Naive B cell (primary cell): Measurements from ENCODE around the gene RALGAPB. TPM values are rescaled to one million over a fixed set of nuclear protein-coding genes. Genes with fewer than 3 reads are reported as not detected.
A peak's percentile ranks its signal among the peaks of the same experiment; 100 is the strongest.
"Not testable (repeated sequence)": the region's sequence is repeated elsewhere in the genome, so short reads cannot be mapped to it uniquely, and the experiment has no call there.

Experiments used
- ATAC-seq, 2 donors: fragments of 150-1000 bp; cut with Tn5 transposase; 2 replicates each; pipeline ENCODE4 v1.10.0; 2021; ENCODE audit warnings: low read depth in 2 of 2, mild to moderate bottlenecking in 2 of 2, moderate library complexity in 2 of 2
- DNase-seq: peaks from one replicate; pipeline ENCODE4 v3.0.0; 2022
- H3K27ac Mint-ChIP-seq, 6 donors: one replicate each; pipeline ENCODE4 v1.8.0; 2020 to 2022; ENCODE audit warnings: mild to moderate bottlenecking in 6 of 6, mixed read lengths in 6 of 6, moderate library complexity in 5 of 6, inconsistent platforms in 2 of 6
- H3K27me3 Mint-ChIP-seq, 3 donors: one replicate each; pipeline ENCODE4 v1.8.0; 2021 to 2022; ENCODE audit warnings: mixed read lengths in 3 of 3, mild to moderate bottlenecking in 1 of 3
- H3K36me3 Mint-ChIP-seq, 2 donors: one replicate each; pipeline ENCODE4 v1.8.0; 2020 to 2022; ENCODE audit warnings: mixed read lengths in 2 of 2, inconsistent platforms in 1 of 2, mild to moderate bottlenecking in 1 of 2
- H3K4me1 Mint-ChIP-seq, 3 donors: one replicate each; pipeline ENCODE4 v1.8.0; 2020 to 2022; ENCODE audit warnings: mixed read lengths in 3 of 3, inconsistent platforms in 1 of 3, mild to moderate bottlenecking in 1 of 3, moderate library complexity in 1 of 3
- H3K4me3 Mint-ChIP-seq, 8 donors: one replicate each; pipeline ENCODE4 v1.8.0; 2020 to 2022; ENCODE audit warnings: mild to moderate bottlenecking in 8 of 8, mixed read lengths in 8 of 8, moderate library complexity in 8 of 8, inconsistent platforms in 2 of 8
- H3K9me3 Mint-ChIP-seq, 7 donors: one replicate each; pipeline ENCODE4 v1.8.0; 2020 to 2022; ENCODE audit warnings: mixed read lengths in 7 of 7, mild to moderate bottlenecking in 5 of 7, inconsistent platforms in 2 of 7, moderate library complexity in 1 of 7
- polyA plus RNA-seq, 6 donors: library from polyadenylated mRNA; unstranded; fragments of 300-500 nt; fragmentation: Illumina TruSeq; gene quantifications; one replicate each; pipeline ENCODE4 v1.2.3, GENCODE V29; 2021; ENCODE audit warnings: low read depth in 6 of 6

RALGAPB gene
- polyA plus RNA-seq, 6 donors from 2014 or later, result 6.3 to 17.4 (median 11.8) TPM

- H3K36me3 Mint-ChIP-seq, result peaks cover 0 to 8% of the 10 kb centered on the region in 2 donors
- H3K9me3 Mint-ChIP-seq, result no peaks in the 10 kb centered on the region
- H3K4me1 Mint-ChIP-seq, result peaks cover 41 to 59% (median 50%) of the 10 kb centered on the region in 3 donors
- no peaks in the 10 kb centered on the region for H3K27me3 Mint-ChIP-seq
- H3K27ac Mint-ChIP-seq, result no peak overlapping the region
- DNase-seq (no peak), ATAC-seq (no peak)
- peak overlapping the region in 1 of 8 donors; percentile 56 for H3K4me3 Mint-ChIP-seq
Observed at GRCh38 chr20:38477747-38478146, 5.1 kb downstream of the RALGAPB start.

- ATAC-seq (no peak), DNase-seq (no peak)
- Mint-ChIP-seq H3K4me1 (peaks cover 33 to 52% (median 45%) of the 10 kb centered on the region in 3 donors), H3K27ac (peak overlapping the region in 2 of 6 donors; percentile 51 to 82), H3K27me3 (no peaks in the 10 kb centered on the region), H3K4me3 (no peak overlapping the region), H3K9me3 (no peaks in the 10 kb centered on the region), H3K36me3 (peaks cover 0 to 8% of the 10 kb centered on the region in 2 donors)
Observed at GRCh38 chr20:38479596-38479995, 7.0 kb downstream of the RALGAPB start.

- Mint-ChIP-seq H3K9me3 (no peaks in the 10 kb centered on the region), H3K4me1 (peaks cover 10 to 17% (median 12%) of the 10 kb centered on the region in 3 donors), H3K27ac (peak overlapping the region in 2 of 6 donors; percentile 28 to 54), H3K36me3 (peaks cover 14 to 16% of the 10 kb centered on the region in 2 donors), H3K27me3 (no peaks in the 10 kb centered on the region), H3K4me3 (no peak overlapping the region)
- DNase-seq (no peak), ATAC-seq (no peak)
Observed at GRCh38 chr20:38485041-38485440, 12.4 kb downstream of the RALGAPB start.

- Mint-ChIP-seq H3K4me3 (no peak overlapping the region), H3K4me1 (peaks cover 2 to 5% (median 3%) of the 10 kb centered on the region in 3 donors), H3K27ac (peak overlapping the region in 1 of 6 donors; percentile 75), H3K27me3 (no peaks in the 10 kb centered on the region), H3K36me3 (peaks cover 14 to 19% of the 10 kb centered on the region in 2 donors), H3K9me3 (no peaks in the 10 kb centered on the region)
- DNase-seq, result no peak
- ATAC-seq, result no peak
Observed at GRCh38 chr20:38489181-38489580, 16.5 kb downstream of the RALGAPB start.

- Mint-ChIP-seq H3K9me3 (no peaks in the 10 kb centered on the region), H3K4me3 (no peak overlapping the region), H3K36me3 (peaks cover 30 to 45% of the 10 kb centered on the region in 2 donors), H3K27ac (no peak overlapping the region), H3K4me1 (peaks cover 0 to 2% (median 0%) of the 10 kb centered on the region in 3 donors), H3K27me3 (no peaks in the 10 kb centered on the region)
- ATAC-seq (no peak), DNase-seq (no peak)
Observed at GRCh38 chr20:38497246-38497935, 24.7 kb downstream of the RALGAPB start.

- H3K36me3 Mint-ChIP-seq, result peaks cover 33 to 52% of the 10 kb centered on the region in 2 donors
- peaks cover 0 to 2% (median 0%) of the 10 kb centered on the region in 3 donors for H3K4me1 Mint-ChIP-seq
- ATAC-seq (no peak), DNase-seq (no peak)
- no peaks in the 10 kb centered on the region for H3K9me3 Mint-ChIP-seq
- no peak overlapping the region for H3K27ac Mint-ChIP-seq
- no peaks in the 10 kb centered on the region for H3K27me3 Mint-ChIP-seq
- no peak overlapping the region for H3K4me3 Mint-ChIP-seq
Observed at GRCh38 chr20:38498909-38499308, 26.3 kb downstream of the RALGAPB start.

GRCh38 chr20:38499366-38499765, 26.7 kb downstream of the RALGAPB start:
- H3K36me3 Mint-ChIP-seq, result peaks cover 36 to 52% of the 10 kb centered on the region in 2 donors
- ATAC-seq (no peak), DNase-seq (no peak)
- H3K27ac Mint-ChIP-seq, result no peak overlapping the region
- H3K4me1 Mint-ChIP-seq, result peaks cover 0 to 2% (median 0%) of the 10 kb centered on the region in 3 donors
- H3K27me3 Mint-ChIP-seq, result no peaks in the 10 kb centered on the region
- H3K9me3 Mint-ChIP-seq, result peaks cover 0 to 1% (median 0%) of the 10 kb centered on the region in 7 donors
- peak overlapping the region in 1 of 8 donors; percentile 15 for H3K4me3 Mint-ChIP-seq

- Mint-ChIP-seq H3K27me3 (no peaks in the 10 kb centered on the region), H3K9me3 (peaks cover 0 to 7% (median 4%) of the 10 kb centered on the region in 7 donors), H3K4me1 (peaks cover 0 to 2% (median 0%) of the 10 kb centered on the region in 3 donors), H3K4me3 (no peak overlapping the region), H3K36me3 (peaks cover 35 to 50% of the 10 kb centered on the region in 2 donors), H3K27ac (no peak overlapping the region)
- DNase-seq (no peak), ATAC-seq (no peak)
Observed at GRCh38 chr20:38501858-38502436, 29.3 kb downstream of the RALGAPB start.

- peak overlapping the region in 1 of 6 donors; percentile 6 for H3K27ac Mint-ChIP-seq
- H3K4me3 Mint-ChIP-seq, result no peak overlapping the region
- ATAC-seq, result no peak
- no peak for DNase-seq
- H3K9me3 Mint-ChIP-seq, result peaks cover 0 to 7% (median 4%) of the 10 kb centered on the region in 7 donors
- peaks cover 32 to 39% of the 10 kb centered on the region in 2 donors for H3K36me3 Mint-ChIP-seq
- H3K27me3 Mint-ChIP-seq, result no peaks in the 10 kb centered on the region
- no peaks in the 10 kb centered on the region for H3K4me1 Mint-ChIP-seq
Observed at GRCh38 chr20:38504368-38505090, 31.9 kb downstream of the RALGAPB start.

GRCh38 chr20:38505091-38505455, 32.4 kb downstream of the RALGAPB start:
- DNase-seq, result no peak
- H3K4me3 Mint-ChIP-seq, result no peak overlapping the region
- H3K27ac Mint-ChIP-seq, result no peak overlapping the region
- H3K9me3 Mint-ChIP-seq, result peaks cover 0 to 7% (median 4%) of the 10 kb centered on the region in 7 donors
- H3K4me1 Mint-ChIP-seq, result no peaks in the 10 kb centered on the region
- ATAC-seq, result no peak
- H3K27me3 Mint-ChIP-seq, result no peaks in the 10 kb centered on the region
- H3K36me3 Mint-ChIP-seq, result peaks cover 37 to 43% of the 10 kb centered on the region in 2 donors

- not testable (repeated sequence) for H3K27ac Mint-ChIP-seq, H3K4me1 Mint-ChIP-seq, ATAC-seq, H3K4me3 Mint-ChIP-seq, H3K9me3 Mint-ChIP-seq, H3K27me3 Mint-ChIP-seq, DNase-seq
- H3K36me3 Mint-ChIP-seq, result peaks cover 29 to 32% of the 10 kb centered on the region in 2 donors
Observed at GRCh38 chr20:38511726-38512125, 39.1 kb downstream of the RALGAPB start.

- ATAC-seq, result no peak
- Mint-ChIP-seq H3K27ac (no peak overlapping the region), H3K9me3 (peaks cover 0 to 2% (median 0%) of the 10 kb centered on the region in 7 donors), H3K27me3 (no peaks in the 10 kb centered on the region), H3K4me3 (no peak overlapping the region), H3K4me1 (peaks cover 0 to 4% (median 2%) of the 10 kb centered on the region in 3 donors), H3K36me3 (peaks cover 25 to 38% of the 10 kb centered on the region in 2 donors)
- DNase-seq, result no peak
Observed at GRCh38 chr20:38514185-38514584, 41.5 kb downstream of the RALGAPB start.

GRCh38 chr20:38514947-38515346, 42.3 kb downstream of the RALGAPB start:
- ATAC-seq, result no peak
- H3K36me3 Mint-ChIP-seq, result peaks cover 18 to 30% of the 10 kb centered on the region in 2 donors
- peaks cover 0 to 2% (median 0%) of the 10 kb centered on the region in 7 donors for H3K9me3 Mint-ChIP-seq
- H3K27ac Mint-ChIP-seq, result peak overlapping the region in 1 of 6 donors; percentile 45
- DNase-seq, result no peak
- H3K27me3 Mint-ChIP-seq, result no peaks in the 10 kb centered on the region
- H3K4me1 Mint-ChIP-seq, result peaks cover 0 to 4% (median 2%) of the 10 kb centered on the region in 3 donors
- H3K4me3 Mint-ChIP-seq, result no peak overlapping the region
